Motor neuron (in vitro differentiated cells): ENCODE measurements around the gene TH. TPM values are rescaled to one million over a fixed set of nuclear protein-coding genes. Genes with fewer than 3 reads are reported as not detected.
"Not testable (repeated sequence)": the region's sequence is repeated elsewhere in the genome, so short reads cannot be mapped to it uniquely, and the experiment has no call there.

Experiments used
- ATAC-seq, 8 experiments: fragments of 200-7000 bp; cut with Tn5 transposase; replicated peaks in 6 of 8; 2 replicates each; pipeline ENCODE4 v1.8.0; 2021; ENCODE audit warnings: mild to moderate bottlenecking in 8 of 8, moderate library complexity in 8 of 8
- H3K27ac ChIP-seq, 2 donors: fragments of 250-450 bp; sonication (Bioruptor Pico); 2 replicates each; pipeline ENCODE4 v1.9.0; 2021; ENCODE audit warnings: antibody characterized with exemption in 2 of 2, mild to moderate bottlenecking in 2 of 2, moderate library complexity in 1 of 2
- H3K4me1 ChIP-seq, 2 donors: fragments of 250-450 bp; sonication (Bioruptor Pico); replicated peaks in 1 of 2; 2 replicates each; pipeline ENCODE4 v1.6.1; 2021; ENCODE audit warnings: antibody characterized with exemption in 2 of 2, mild to moderate bottlenecking in 2 of 2, moderate library complexity in 1 of 2
- H3K4me3 ChIP-seq, 5 donors: fragments of 250-450 bp; sonication (Bioruptor Pico); 2 replicates each; pipeline ENCODE4 v1.9.0; 2021; ENCODE audit warnings: antibody characterized with exemption in 5 of 5, mild to moderate bottlenecking in 5 of 5, moderate library complexity in 4 of 5
- WGBS, 10 experiments: fragments of 450-650 bp; shearing (Covaris generic); methylation state at CpG; one replicate each; pipeline ENCODE4 v1.0.0; 2022; 5-methylcytosine and 5-hydroxymethylcytosine counted together
- in situ Hi-C, 9 experiments: fragments of 400-800 bp; cut with MboI; loops; one replicate each; pipeline ENCODE4 v1.15.0; 2021; ENCODE audit warnings: low sequenced_read_pairs in 9 of 9, low pct_unique_long_range_greater_than_20kb in 2 of 9; ENCODE audit not compliant: unreplicated experiment in 9 of 9
- total RNA-seq, 8 experiments: library from RNA; unstranded; fragments of 300-600 nt; gene quantifications; 2 replicates each; pipeline versions ENCODE4 v1.2.3 to v1.2.4, GENCODE V29; 2022

TH gene
- total RNA-seq, 8 experiments from 2014 or later = 0.50 to 2.2 (median 0.60) TPM; not detected in 1

DNA sequence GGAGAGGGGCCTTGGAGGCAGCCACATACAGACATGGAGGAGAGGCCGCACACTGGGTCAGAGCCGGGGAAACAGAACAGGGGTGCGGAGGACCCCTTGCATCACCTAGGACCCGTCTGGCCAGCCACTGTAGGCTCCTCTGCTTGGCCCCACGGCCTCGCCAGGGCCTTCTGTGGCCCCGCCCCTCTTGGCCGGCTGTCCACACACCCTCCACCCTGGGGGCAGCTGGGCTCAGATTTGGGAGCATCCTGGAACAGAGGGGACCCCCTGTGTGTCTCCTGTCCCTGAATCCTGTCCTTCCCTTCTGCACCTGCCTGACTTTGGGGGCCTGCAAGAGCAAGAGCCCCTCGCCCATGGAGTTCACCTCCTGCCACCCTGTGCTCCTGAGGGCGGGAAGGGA, 7.9 kb upstream of the TH start:
- no peak for ATAC-seq
- Histone ChIP-seq H3K27ac (peak overlapping the region in 1 of 2 donors; percentile 43), H3K4me1 (peaks cover 15 to 27% of the 10 kb centered on the region in 2 donors), H3K4me3 (no peak overlapping the region)
- 40 to 100% (median 90%) methylated on average over 1 to 3 of the region's 10 CpGs; no CpG with 5 or more reads in 6 of the 10 experiments for WGBS, 10 experiments
- in situ Hi-C loops = loop anchor here in 7 of 9 experiments (25.0 kb wide), 3 partner anchors 233 to 708 kb away; partner anchors contain the start of genes TSSC4 (in 5 of the 7), CDKN1C (in 2 of the 7), KCNQ1 (in 1 of the 7) and TRPM5 (in 1 of the 7)

DNA sequence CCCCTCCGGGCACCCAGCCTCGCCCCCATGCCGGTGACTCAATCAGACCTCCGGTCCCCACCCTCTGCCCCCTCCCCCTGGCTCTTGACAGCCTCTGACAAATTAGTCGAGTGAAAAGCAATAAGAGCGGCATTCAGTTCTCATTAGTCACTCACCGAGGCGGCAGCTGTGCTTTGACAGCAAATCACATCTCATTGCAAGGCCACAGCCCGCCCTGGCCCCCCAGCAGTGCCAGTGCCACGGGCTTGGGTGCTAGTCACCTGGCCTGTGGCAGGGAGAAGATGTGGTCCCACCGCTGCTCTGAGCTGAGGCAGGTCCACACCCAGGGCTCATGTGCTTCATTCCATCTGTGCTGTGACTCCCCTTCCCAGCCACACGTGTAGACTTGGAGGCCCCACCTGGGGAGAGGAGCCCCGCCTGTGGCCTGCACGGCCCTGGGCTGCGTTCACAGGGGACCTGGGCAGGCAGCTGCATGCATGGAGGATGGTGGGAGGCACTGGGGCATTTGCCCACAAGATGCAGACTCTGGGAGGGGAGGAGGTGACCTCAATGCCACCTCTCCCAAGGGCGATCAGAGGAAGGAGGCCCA, 7.4 kb upstream of the TH start:
- 0 to 100% (median 83%) methylated on average over 1 of the region's 16 CpGs; no CpG with 5 or more reads in 7 of the 10 experiments for WGBS, 10 experiments
- peak overlapping the region in 1 of 2 donors; percentile 43 for H3K27ac ChIP-seq
- H3K4me1 ChIP-seq = peaks cover 15 to 27% of the 10 kb centered on the region in 2 donors
- no peak overlapping the region for H3K4me3 ChIP-seq
- ATAC-seq = peak in 7 of 8 experiments; percentile 40 to 80 (median 73)
- in situ Hi-C loops = loop anchor here in 7 of 9 experiments (25.0 kb wide), 3 partner anchors 233 to 708 kb away; partner anchors contain the start of genes TSSC4 (in 5 of the 7), CDKN1C (in 2 of the 7), KCNQ1 (in 1 of the 7) and TRPM5 (in 1 of the 7)

DNA sequence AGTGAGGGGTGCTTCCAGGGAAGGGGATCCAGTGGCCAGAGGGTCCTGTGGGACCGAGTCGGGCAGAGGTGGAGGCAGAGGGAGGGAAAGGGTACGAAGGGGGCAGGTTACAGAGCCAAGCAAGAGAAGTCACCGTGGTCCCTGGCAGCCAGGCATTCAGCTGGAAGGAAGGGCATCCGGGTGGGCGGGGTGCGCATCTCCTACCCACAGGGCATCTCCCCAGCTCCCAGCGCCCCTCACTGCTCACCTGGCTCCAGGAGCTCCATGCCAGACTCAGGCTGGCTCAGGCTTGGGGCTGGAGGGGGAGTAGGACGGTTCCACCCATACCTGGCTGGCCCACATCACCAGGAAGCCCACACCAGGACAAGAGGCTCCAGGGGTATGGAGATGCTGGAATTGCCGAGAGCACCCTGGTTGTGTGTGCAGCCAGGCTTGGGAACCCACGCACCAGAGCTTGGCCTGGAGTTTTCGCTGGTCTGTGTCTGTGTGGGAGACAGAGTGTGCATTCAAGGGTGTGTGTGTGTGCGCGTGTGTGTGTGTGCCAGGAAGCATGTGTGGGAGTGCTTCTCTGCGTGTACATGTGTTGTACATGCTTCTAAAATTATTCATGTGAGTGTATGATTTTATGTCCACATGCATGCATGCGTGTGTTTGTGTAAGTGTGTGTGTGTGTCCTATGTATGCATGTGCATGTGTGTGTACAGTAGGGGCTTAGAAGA, 6.6 kb upstream of the TH start:
- peak in 6 of 8 experiments; percentile 6 to 24 (median 12) for ATAC-seq
- H3K27ac ChIP-seq = peak overlapping the region in 1 of 2 donors; percentile 35
- H3K4me3 ChIP-seq = not testable (repeated sequence)
- WGBS, 10 experiments = 72% methylated on average over 4 of the region's 16 CpGs; no CpG with 5 or more reads in 9 of the 10 experiments
- in situ Hi-C loops = loop anchor here in 7 of 9 experiments (25.0 kb wide), 3 partner anchors 234 to 709 kb away; partner anchors contain the start of genes TSSC4 (in 5 of the 7), CDKN1C (in 2 of the 7), KCNQ1 (in 1 of the 7) and TRPM5 (in 1 of the 7)
- peaks cover 15 to 27% of the 10 kb centered on the region in 2 donors for H3K4me1 ChIP-seq

DNA sequence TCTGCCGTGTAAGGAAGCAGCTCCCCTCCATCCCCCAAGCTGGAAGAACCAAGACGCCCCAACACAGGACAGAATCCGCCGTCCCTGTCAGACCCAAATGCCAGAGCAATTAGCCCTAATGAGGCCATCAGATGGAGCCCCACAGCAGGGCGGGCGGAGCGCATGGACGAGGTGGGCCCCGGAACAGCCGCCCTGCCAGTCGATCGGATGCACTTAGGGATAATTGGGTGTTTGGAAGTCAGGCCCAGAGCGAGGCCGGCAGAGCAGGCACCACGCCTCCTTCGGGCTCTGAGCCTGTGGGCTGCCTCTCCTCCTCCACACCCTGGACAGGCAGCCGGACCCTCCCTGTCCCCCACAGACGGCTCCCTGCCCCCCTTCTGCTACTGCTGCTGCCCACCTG, 5.5 kb upstream of the TH start:
- peak in 3 of 8 experiments; percentile 3 to 46 (median 44) for ATAC-seq
- Histone ChIP-seq H3K4me3 (no peak overlapping the region), H3K27ac (no peak overlapping the region), H3K4me1 (peaks cover 17 to 32% of the 10 kb centered on the region in 2 donors)
- WGBS, 10 experiments = 73% methylated on average over 8 of the region's 18 CpGs; no CpG with 5 or more reads in 9 of the 10 experiments
- in situ Hi-C loops = loop anchor here in 7 of 9 experiments (25.0 kb wide), 3 partner anchors 235 to 710 kb away; partner anchors contain the start of genes TSSC4 (in 5 of the 7), CDKN1C (in 2 of the 7), KCNQ1 (in 1 of the 7) and TRPM5 (in 1 of the 7)

DNA sequence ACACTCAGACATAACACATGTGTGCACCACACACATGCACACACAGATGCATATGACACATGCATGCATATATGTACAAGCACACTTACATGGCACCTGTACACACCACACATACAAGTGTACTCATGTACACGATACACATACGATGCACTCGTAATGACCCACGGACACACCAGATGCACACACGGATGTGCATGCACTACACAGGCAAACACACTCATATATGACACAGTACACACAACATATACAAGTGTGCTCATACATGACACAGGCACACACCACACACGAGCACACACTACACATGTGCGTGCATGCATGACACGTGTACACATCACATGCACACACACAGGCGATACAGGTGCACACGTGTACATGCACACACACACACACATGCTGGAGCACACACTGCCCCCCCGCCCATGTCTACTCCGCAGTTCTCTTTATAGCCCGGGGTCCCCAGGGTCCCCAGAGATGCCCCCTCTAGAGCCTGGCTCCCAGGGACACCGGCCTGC, 4.8 kb upstream of the TH start:
- 82 to 100% (median 92%) methylated on average over 1 to 7 of the region's 14 CpGs; no CpG with 5 or more reads in 3 of the 10 experiments for WGBS, 10 experiments
- ATAC-seq = no peak
- Histone ChIP-seq H3K4me1 (peaks cover 23 to 38% of the 10 kb centered on the region in 2 donors), H3K27ac (no peak overlapping the region), H3K4me3 (no peak overlapping the region)
- in situ Hi-C loops = loop anchor here in 7 of 9 experiments (25.0 kb wide), 3 partner anchors 236 to 711 kb away; partner anchors contain the start of genes TSSC4 (in 5 of the 7), CDKN1C (in 2 of the 7), KCNQ1 (in 1 of the 7) and TRPM5 (in 1 of the 7)

DNA sequence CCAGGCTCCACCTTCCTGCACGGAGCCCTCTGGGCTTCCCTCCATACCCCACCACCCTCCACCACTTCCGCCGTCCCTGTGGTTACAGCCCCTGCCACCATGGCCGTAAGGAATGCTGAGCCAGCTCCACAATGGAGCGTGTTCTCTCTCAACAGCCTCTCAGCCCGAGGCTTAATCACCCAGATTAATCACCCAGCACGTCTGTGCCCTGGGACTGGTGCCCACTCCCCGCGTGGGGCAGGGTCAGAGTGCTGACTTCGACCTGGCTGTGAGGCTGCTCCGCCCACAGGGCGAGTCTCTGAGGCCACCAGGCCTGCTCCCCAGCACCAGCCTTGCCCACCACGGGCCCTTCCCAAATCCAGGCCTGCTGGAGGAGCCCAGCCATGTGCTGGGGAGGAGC, 4.0 kb upstream of the TH start:
- H3K4me1 ChIP-seq = peaks cover 28 to 45% of the 10 kb centered on the region in 2 donors
- in situ Hi-C loops = loop anchor here in 7 of 9 experiments (25.0 kb wide), 3 partner anchors 237 to 712 kb away; partner anchors contain the start of genes TSSC4 (in 5 of the 7), CDKN1C (in 2 of the 7), KCNQ1 (in 1 of the 7) and TRPM5 (in 1 of the 7)
- peak in 3 of 8 experiments; percentile 3 to 70 (median 15) for ATAC-seq
- no peak overlapping the region for H3K4me3 ChIP-seq
- WGBS, 10 experiments = 52% methylated on average over 6 of the region's 13 CpGs; no CpG with 5 or more reads in 9 of the 10 experiments
- H3K27ac ChIP-seq = no peak overlapping the region

DNA sequence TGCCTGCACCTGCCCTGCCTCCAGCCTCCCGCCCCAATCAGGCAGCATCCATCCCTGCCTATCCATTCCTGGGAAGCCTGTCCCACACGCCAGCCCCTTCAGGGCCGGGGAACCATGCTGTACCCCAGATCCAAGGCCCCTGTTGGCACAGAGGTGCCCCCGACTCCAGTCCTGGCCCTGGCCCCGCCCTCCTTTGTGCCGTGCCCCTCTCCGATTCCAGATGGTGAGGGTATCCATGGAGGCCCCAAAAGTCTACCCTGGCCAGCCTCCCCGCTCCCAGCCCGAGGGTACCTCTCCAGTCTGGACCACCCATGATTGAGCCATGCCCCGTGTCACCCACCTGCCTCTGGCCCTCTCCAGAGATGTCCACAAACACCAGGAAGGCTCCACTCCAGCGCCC, 2.7 kb upstream of the TH start:
- WGBS, 10 experiments = 80% methylated on average over 1 of the region's 11 CpGs; no CpG with 5 or more reads in 9 of the 10 experiments
- peaks cover 26 to 46% of the 10 kb centered on the region in 2 donors for H3K4me1 ChIP-seq
- no peak for ATAC-seq
- in situ Hi-C loops = loop anchor here in 5 of 9 experiments (25.0 kb wide), 4 partner anchors 287 to 537 kb away; partner anchors contain the start of genes KRTAP5-5 (in 1 of the 5), KRTAP5-6 (in 1 of the 5) and PRR33 (in 1 of the 5)
- no peak overlapping the region for H3K4me3 ChIP-seq
- no peak overlapping the region for H3K27ac ChIP-seq

DNA sequence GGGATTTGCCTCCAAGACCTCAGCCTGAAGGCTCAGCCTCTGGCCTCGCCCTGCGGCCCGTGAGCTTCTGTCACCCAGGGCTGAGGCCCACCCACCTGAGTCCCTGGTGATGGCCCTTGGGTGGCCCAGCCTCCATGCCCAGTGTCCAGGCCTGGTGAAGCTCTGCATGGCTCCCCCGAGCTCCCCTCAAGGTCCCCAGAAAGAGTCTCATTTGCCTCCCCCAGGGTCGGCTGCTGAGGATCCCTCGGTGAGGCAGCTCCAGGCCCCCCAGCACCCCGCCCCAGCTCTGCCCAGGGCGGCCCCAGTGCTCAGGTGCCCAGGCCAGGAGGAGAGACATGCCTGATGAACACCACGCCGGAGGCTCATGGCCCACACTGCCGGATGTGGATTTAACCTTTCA, 2.1 kb upstream of the TH start:
- Histone ChIP-seq H3K27ac (no peak overlapping the region), H3K4me1 (peaks cover 26 to 46% of the 10 kb centered on the region in 2 donors), H3K4me3 (no peak overlapping the region)
- in situ Hi-C loops = loop anchor here in 5 of 9 experiments (25.0 kb wide), 4 partner anchors 286 to 536 kb away; partner anchors contain the start of genes KRTAP5-5 (in 1 of the 5), KRTAP5-6 (in 1 of the 5) and PRR33 (in 1 of the 5)
- WGBS, 10 experiments = 80 to 100% methylated on average over 1 of the region's 11 CpGs; no CpG with 5 or more reads in 8 of the 10 experiments
- ATAC-seq = no peak

DNA sequence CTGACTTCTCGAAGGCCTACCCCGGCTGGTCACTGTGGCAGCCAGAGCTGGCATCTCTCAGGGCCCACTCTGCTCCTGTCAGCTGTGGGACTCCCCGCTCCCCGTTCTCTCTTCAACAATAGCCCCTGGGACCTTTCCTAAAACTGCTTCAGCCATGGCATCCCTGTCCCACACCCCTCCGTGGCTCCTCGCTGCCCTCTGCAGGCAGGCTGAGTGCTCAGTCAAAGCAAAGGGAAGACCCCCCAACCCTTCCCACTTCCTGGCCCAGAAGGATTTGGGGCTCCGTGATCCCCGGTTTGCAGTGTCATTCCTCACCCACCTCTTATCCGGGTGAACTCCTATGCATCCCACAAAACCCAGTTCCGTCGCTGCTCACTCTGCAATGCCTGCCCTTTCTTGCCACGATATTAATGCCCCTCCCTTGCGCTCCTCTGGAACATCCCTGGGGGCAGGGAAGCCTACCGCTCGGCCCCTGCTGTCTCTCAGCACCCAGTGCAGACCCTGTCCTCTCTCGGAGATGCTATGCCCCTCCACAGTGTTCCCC, 1.6 kb upstream of the TH start:
- peak in 1 of 8 experiments; percentile 54 for ATAC-seq
- Histone ChIP-seq H3K27ac (no peak overlapping the region), H3K4me1 (peaks cover 22 to 46% of the 10 kb centered on the region in 2 donors), H3K4me3 (no peak overlapping the region)
- in situ Hi-C loops = loop anchor here in 5 of 9 experiments (25.0 kb wide), 4 partner anchors 286 to 536 kb away; partner anchors contain the start of genes KRTAP5-5 (in 1 of the 5), KRTAP5-6 (in 1 of the 5) and PRR33 (in 1 of the 5)
- WGBS, 10 experiments = 60 to 82% (median 62%) methylated on average over 2 to 5 of the region's 16 CpGs; no CpG with 5 or more reads in 7 of the 10 experiments

DNA sequence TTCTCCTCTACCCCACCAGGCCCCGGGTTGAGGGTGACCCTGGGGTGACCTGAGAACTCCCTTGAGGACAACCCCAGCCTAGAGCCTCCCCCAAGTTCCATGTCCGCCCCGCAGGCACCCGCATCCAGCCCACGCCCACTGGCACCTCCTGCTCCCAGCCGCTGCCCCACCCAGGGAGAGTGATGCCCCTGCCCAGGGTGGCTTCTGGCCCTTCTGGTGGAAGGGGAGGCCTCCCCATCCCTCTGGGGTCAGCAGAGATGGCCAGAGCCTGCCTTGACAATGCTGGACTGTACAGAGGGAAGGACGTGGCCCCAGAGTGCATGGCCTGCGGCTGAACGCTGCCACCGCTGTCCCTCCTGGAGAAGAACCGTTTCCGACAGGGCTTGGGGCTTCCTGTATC, 1.1 kb upstream of the TH start:
- in situ Hi-C loops = loop anchor here in 5 of 9 experiments (25.0 kb wide), 4 partner anchors 285 to 535 kb away; partner anchors contain the start of genes KRTAP5-5 (in 1 of the 5), KRTAP5-6 (in 1 of the 5) and PRR33 (in 1 of the 5)
- 100% methylated on average over 2 of the region's 12 CpGs; no CpG with 5 or more reads in 9 of the 10 experiments for WGBS, 10 experiments

DNA sequence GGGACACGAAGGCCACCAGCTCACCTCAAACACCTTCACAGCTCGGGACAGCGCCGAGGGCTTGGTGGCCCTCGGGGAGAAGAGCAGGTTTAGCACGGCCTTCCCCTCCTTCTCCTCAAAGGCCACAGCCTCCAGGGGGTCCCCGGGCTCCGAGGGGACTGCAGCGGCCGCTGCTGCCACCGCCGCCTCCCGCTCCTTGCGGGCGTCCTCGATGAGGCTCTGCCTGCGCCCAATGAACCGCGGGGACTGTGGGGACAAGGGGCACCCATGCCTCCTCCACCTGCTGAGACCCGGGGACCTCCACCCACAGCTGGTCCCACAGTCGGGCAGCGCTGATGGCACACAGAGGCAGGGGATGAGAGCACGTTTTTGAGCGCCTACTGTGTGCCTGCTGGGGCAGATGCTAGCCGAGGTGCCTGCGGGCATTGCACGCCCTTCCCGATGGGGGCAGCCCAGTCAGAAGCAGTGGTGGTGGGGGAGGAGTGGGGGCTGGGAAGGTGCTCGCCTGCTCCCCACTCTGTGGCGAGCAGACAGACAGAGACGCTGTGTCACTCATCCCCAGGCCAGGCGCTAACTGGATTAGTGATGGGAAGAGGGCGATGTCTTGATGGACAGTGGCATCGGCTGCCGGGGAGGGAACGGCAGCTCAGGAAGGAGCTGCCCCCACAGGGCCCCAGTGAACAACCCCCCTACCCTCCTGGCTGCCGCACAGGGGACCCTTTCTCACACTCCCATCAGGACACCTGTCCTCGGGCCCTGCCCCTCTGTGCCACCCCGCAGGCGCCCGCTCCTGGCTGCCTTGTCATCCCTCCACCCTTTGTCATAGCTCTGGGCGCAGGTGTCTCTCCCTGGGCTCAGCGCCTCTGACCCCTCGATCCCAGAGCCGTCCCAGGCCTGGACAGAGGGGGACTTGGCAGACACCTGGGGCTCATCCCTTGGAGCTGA, 1.7 kb downstream of the TH start:
- WGBS, 10 experiments = 30 to 93% (median 70%) methylated on average over 2 to 9 of the region's 45 CpGs; no CpG with 5 or more reads in 5 of the 10 experiments
- in situ Hi-C loops = loop anchor here in 5 of 9 experiments (25.0 kb wide), 4 partner anchors 283 to 533 kb away; partner anchors contain the start of genes KRTAP5-5 (in 1 of the 5), KRTAP5-6 (in 1 of the 5) and PRR33 (in 1 of the 5)
- H3K4me1 ChIP-seq = peaks cover 20 to 41% of the 10 kb centered on the region in 2 donors
- no peak overlapping the region for H3K4me3 ChIP-seq
- H3K27ac ChIP-seq = no peak overlapping the region
- no peak for ATAC-seq

More for the DNA sequence above, 1.1 kb upstream of the TH start:
- H3K4me1 ChIP-seq = peaks cover 20 to 46% of the 10 kb centered on the region in 2 donors
- H3K4me3 ChIP-seq = no peak overlapping the region
- no peak for ATAC-seq
- no peak overlapping the region for H3K27ac ChIP-seq
